NCI-H345 treated with DMSO at 0.1 percent for 48 hours (cell line): ENCODE data around the gene IGF1R.

Experiments
- DNase-seq: peaks from one replicate; lab custom pipeline; 2025; ENCODE audit not compliant: unreplicated experiment; lab: John Stamatoyannopoulos, UW

Gene IGF1R

DNA sequence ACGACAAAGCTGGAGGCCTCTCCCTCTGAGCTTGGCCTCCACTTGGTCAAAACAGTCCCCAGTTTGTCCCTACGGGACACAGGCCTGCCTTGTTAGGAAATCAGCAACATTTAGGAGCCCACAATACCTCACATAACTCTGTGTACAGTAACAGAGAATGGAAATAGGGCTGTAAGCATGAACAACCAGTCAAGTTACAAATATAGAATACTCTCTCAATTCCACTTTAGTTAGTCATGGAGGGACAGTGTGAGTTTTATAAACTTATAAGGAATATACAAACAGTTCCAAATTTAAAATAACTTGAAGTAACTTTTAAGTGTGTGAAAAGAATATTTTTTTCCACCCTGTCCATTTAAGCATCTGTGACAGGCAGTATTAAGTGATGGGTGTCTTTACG is 229.8 kb downstream of the IGF1R start:
- no peak for DNase-seq

DNA sequence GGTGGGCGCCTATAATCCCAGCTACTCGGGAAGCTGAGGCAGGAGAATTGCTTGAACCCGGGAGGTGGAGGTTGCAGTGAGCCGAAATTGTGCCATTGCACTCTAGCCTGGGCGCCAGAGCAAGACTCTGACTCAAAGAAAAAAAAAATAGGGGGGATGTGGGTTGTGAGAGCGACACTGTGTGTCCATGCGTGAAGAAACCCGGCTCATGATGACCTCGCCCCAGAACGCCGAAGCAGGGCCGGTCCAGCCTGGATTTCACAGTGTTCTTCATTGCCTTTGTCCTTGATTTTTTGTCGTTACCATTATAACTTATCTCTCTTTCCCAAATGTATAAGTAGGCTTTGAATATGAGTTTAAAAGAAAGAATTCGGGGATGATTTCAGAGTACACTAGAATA is 230.5 kb downstream of the IGF1R start:
- no peak for DNase-seq

DNA sequence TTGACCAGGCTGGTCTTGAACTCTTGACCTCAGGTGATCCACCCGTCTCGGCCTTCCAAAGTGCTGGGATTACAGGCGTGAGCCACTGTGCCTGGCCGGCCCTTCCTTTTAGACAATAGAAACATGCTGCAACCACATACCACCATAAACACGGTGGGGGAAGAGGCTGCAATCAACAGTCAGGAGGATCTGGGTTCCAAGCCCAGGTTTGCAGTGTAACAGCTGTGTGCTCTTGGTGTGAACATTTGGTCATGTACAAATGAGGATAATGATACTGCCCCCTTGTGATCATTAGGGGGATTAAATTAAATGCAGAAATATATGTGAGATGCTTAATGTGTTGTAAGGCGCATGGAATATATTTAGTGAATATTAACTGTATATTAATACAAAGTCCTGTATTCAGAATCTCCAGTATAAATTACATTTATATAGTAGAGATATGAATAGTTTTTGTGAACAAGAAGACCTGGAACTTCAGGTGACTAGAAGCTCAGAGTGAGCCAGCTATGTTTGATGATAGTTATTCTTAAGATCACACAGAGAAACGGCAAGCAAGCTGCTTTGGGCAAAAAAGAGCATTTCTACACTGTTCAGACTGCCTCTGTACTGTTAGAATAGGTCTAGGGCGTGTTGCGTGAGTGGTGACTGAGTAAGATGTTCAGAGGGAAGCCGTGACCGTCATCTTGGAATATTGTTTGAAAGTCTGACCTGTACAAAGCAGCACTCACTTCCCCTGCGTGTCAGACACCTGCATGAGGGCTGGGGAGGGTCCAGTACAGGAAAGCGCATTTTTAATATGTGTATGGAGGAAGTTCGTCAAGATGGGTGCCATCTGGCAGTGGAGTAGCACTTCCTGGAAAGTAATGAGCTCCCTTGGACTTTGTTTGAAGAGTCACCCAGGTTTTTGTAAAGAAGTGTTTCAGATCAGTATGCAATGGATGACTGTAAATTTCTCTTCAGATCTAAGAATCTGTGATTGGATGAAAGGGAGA is 233.5 kb downstream of the IGF1R start:
- DNase-seq = no peak

DNA sequence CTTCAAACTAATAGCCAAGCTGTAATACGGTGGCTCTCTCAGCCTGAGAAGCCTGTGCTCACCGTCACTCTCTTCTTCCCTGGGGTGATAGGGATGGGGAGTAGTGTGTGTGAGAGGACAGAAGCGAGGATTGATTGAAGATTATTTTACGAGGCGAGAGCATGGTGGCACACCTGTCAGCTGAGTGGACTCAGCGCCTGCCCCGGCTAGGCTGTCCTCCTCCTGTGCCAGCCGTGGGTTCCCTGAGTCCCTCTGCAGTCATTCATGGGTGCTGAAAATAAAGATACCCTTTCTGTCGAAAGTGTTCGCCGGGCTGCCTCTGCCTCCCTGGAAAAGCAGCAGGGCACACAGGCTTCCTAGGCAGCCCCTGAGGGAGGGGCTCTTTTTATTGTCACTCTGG is 235.1 kb downstream of the IGF1R start:
- no peak for DNase-seq

DNA sequence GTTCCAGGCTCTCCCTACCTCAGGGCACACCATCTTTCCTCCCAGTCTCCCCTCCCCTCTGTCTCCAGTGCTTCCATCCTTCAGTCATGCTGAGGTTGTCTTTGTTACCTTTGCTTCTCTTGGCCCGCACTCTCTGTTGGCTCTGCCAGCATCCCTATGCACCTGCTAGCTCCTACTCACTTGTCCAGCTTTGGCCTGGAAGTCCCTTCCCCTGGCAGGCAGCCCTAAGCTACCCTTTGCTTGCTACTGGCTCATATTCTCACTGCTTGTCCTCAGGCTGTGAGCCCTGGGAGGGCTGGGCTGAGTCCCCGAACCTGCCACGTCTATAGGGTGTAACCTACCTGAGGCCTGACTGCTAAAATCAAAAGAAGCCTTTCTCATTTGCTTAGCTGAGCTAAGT is 236.6 kb downstream of the IGF1R start:
- no peak for DNase-seq

DNA sequence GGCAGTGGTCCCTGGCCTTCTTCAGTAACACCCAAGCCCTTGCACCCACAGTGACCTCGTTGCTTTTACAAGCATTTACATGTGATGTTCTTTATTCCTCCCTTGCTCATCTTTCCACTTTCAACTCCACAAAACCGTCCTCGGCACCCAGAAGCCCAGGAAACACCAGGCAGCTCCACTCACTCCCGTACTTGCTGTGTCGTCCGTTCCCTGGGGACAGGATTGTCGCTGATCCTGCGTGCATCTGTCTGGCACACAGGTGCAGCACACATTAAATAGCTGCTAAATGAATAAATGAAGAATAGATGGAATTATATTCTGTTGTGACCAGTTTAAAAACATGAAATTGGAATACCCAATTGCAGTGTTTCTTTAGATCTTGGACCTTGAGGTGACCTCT is 239.6 kb downstream of the IGF1R start:
- no peak for DNase-seq

DNA sequence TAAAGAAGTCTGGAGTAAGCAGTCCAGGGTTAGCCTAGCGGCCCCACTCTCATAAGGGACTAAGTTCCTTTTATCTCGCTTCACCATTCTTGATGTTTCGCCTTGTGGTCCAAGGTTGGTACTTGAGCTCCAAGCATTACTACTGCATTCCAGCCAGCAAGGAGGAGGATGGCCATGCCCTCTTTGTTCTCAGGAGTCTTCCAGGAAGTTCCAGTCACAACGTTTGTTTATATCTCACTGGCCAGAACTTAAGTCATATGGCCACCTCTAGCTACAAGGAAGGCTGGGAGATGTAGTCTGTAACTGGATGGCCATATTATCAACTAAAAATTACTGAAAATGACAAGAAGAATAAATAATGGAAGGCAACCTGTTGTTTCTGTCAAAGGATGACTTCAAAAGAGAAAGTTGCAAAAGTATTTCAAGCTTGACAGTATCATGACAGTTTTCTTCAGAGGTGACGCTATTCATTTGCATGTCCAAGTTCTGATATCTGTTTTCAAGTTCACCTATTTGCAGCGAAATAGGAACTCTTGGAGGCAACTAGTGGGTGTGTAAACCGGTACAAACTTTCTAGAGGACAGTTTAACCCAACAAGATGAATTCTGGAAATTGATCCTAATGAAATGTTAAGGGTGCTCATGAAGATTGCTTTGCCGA is 240.6 kb downstream of the IGF1R start:
- no peak for DNase-seq

DNA sequence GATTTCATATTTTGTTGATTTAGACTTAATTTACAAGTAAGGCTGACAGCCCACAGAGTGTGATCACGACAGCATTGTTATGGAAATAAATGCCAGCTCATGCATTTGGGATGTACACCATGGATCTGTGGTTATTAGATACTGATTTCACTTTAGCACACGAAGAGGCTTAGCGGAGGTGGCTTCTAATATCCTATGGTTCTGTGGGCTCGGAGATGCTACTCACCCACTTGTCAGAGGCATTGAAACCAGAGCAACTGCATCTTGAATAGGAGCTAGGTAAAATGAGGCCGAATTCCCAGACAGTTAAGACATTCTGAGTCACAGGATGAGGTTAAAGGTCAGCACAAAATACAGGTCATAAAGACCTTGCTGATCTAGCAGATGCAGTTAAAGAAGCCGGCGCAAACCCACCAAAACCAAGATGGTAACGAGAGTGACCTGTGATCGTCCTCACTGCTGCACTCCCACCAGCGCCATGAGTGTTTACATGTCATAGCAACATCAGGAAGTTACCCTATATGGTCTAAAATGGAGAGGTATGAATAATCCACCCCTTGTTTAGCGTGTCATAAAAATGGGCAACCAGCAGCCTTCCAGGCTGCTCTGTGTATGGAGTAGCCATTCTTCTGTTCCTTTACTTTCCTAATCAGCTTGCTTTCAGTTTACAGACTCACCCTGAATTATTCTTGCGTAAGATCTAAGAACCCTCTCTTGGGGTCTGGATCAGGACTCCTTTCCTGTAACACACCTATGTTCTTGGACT is 241.8 kb downstream of the IGF1R start:
- DNase-seq = no peak

DNA sequence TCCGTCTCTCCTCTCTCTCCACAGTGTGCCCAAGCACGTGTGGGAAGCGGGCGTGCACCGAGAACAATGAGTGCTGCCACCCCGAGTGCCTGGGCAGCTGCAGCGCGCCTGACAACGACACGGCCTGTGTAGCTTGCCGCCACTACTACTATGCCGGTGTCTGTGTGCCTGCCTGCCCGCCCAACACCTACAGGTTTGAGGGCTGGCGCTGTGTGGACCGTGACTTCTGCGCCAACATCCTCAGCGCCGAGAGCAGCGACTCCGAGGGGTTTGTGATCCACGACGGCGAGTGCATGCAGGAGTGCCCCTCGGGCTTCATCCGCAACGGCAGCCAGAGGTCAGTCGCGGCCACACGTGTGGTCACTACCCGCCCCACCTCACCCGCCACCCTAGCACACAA is 243.0 kb downstream of the IGF1R start:
- DNase-seq = no peak

DNA sequence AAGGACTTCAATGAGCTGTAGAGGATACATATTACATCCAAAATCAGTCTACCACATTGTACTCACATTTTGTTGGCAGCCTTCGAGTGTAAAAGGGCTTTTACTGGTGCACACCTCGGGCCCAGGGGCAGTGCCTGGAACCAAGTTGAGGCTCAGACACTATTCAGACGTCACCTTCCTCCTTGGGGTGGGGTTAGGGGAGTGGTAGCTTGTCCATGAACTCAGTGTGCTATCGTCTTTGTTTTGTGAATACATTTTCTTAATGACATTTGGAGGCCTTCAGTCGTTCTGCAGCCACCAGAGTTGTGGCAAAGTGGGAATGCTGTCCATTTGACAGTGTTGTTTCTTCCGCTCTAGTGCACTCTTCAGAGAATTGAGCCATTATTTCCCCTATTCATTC is 245.1 kb downstream of the IGF1R start:
- no peak for DNase-seq

DNA sequence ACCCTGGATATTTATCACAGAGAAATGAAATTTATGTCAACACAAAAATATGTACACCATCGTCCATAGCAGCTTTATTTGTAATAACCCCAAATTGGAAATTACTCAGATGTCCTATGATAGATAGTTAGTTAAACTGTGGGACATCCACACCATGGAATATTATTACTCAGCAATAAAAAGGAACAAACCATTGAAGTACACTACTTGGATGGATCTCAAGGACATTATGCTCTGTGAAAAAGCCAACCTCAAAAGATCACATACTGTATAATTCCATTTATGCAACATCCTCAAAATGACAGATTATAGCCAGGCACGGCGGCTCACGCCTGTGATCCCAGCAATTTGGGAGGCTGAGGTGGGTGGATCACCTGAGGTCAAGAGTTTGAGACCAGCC is 246.0 kb downstream of the IGF1R start:
- no peak for DNase-seq

DNA sequence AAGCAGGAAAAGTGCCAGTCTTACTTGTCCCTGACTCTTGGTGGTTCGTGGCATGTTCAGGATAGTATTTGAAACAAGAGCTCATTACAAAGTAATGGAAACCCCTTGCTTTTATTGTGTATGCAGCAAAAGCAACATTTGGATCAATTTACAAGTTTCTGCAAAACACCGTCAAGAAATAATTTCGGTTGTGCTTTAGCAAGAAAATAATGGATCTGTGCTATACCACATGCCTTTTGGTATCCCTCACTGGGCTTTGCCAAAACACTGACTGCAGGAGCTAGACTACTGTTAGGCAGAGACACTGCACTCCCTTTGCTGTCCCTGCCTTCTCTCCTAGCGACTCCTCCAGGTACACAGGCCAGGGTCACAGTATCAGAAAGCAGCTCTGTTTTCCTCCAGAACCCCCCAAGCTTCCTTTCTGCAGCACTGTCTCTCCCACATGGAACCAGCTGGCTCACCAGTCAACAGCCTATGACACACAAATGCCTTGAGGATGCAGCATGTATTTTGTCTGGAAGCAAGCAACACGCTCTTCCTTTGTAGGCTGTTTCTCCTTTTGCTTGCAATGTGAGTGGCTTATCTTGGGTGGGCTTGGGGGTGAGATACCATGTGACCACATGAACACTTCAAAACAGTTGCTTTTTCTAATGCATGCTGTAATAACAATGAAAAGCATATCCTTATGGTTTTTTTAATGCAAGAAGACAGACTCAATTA is 247.8 kb downstream of the IGF1R start:
- no peak for DNase-seq

DNA sequence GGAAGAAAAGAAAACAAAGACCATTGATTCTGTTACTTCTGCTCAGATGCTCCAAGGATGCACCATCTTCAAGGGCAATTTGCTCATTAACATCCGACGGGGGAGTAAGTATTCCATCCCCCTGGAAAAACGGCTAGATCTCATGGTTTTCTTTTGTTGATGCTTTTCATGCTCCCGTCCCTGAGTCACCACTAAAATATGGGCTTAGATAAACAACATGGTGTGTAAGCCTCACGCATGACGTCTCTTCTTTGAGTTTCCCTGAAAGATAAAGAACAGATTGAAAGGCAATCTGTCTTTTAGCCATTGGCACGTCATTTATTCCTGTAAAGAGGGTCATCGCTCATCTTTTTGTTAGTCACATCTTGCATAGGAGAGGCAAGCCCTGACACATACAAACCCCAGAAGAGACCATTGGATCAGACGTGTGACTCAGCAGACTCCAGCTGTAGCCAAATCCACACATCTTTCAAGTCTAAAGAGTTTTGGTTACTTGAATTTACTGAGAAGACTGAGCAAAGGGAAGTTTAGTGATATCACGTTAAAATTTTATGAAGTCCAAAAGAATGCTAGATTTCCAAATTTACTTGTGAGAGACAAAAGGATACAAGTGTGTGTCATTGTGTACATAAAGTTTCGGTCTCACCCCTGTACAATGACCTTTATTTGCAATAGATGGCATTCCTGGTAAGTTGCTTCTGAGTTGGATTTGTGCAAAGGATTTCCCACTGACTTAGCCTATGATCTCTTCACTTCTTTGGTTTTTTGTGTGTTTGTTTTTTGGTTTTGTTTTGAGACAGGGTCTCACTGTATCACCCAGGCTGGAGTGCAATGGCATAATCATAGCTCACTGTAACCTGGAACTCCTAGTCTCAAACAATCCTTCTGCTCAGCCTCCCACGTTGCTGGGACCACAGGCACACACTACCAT is 248.7 kb downstream of the IGF1R start:
- DNase-seq = peak; percentile 65

DNA sequence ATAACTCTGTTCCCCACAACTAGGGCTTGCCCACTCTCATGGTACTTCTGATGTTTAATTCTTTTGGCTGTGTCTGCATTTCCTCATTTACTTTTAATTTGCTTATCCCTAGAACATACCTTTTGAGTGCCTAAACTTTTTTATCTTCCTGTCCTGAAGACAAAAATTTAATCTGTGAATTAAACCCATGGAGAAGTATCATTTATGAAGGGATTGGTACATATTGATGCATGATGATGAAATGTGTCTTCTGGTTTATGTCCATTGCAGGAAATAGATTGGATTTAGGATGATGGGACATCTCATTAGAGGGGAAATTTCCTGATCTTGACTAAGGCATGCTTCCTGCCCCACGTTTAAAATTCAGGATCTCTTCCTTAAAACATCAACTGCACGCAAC is 249.8 kb downstream of the IGF1R start:
- DNase-seq = no peak

DNA sequence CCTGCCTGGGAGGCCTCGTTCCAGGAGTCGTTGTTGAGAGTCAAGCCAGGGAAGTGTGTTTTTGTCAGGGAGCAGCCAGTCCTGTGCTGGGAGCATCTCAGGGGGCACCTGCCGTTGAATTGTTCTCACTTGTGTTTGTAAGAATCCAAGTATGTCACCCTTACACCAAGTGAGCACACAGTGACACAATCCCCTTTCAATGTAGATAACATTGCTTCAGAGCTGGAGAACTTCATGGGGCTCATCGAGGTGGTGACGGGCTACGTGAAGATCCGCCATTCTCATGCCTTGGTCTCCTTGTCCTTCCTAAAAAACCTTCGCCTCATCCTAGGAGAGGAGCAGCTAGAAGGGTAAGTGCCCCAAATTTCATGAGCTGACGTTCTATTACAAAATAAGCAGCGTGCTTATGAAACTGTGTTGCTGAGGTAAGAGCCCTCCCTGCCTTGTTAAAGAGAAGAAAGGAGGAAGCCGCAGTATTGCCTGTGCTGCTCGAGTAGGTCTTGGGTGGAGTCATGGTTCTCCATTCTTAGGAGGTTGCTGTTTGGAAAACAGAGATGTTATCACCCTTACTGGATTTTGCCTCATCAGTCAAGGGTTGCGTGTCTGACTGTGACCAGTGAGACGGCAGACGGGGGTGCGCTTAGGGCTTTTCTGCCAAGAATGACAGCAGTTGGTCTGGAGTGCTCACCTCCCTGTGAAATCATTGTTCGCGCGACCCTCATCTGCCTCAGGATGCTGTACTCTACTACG is 251.1 kb downstream of the IGF1R start:
- DNase-seq = no peak

DNA sequence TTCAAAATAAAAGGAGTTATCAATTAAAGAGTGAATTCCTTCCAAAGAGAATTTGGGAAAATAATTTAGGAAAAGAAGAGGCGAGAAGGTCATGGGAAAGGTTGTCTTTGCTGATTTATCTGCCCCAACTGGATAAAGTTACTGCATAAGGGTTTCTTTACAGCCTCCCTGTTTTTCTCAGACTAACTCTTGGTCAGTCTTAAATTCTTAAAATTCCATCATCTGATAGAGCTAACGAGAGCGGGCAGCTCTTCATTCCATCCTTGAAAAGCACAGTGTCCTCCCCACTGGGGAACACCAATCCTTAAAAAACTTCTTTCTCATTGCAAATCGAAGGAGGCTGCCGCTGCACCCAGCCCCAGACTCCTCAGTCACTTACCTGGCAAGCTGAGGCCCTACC is 252.0 kb downstream of the IGF1R start:
- no peak for DNase-seq

DNA sequence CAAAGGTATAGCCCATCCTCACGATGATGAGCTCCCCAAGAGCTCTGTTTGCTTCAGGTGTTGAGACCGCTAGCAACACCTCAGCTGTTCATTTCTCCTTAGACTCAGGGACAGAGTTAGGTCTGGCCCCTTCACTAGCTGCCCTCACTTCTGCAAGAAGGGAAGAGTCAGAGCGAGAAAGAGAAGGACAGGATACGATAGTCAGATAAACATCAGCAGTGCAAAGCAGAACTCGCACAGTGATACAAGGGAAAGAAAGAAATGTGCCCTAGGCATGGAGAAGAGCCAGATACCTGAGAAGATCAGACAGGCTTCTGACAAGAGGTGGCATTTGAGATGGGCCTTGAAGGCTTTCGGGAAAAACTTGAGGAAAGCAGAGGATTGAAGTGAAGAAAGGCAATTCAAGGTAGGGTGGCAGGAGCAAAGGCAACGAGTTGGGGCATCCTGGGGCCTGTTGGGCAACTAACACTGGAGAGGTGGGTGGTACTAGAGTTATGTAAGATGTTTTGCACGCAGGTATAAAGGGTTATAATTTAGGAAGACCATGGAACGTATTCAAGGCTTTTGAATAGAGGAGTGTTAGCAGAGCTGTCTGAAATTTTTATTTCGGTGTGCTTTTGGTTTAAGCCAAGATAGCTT is 253.2 kb downstream of the IGF1R start:
- DNase-seq = no peak

DNA sequence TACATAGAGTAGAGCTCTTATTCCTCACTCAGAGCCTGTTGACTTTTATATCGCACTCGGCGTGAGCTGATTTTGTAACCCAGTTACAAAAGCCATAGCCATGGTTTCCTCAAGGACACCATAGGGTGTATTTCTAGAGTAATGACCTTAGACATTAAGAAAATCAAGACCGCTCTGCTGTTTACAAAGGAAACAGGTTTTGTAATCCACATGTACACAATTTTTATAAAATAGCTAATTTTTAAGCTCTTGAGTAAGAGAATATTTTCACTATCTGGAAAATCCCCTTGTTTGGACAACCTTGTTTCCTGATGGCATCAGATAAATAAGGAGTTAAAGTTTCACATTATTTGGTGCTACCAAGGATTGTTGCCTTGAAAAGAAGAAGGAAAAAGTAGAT is 254.6 kb downstream of the IGF1R start:
- no peak for DNase-seq
